Measurements from ENCODE around the gene ASB2. TPM values are rescaled to one million over a fixed set of nuclear protein-coding genes. Genes with fewer than 3 reads are reported as not detected.

The ASB2 gene
- total and polyA plus RNA-seq, 2 of the 8 experiments (the other 6 are each of a cell fraction or from before 2014, with no cell fraction given), result 1.0 to 2.1 TPM

DNA sequence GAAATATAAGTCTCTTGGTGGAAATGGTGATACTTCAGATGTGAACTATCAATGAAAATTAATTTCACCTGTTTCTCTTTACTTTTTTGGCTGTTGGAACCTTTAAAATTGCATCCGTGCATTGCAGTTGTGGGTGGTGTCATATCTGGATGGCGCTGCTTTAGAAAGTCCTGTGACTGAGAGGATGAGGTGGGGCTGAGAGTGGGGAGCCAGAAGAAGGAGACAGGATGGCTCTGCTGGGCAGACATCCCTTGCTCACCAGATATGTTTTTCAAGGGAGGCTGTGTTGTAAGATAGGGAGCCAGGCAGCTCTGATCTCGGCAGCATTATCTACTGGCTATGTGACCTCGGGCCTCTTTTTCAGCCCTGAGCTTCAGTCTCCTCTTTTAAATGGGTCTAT, 12.7 kb downstream of the ASB2 start (continued):
- TF ChIP-seq, protein P1, sequence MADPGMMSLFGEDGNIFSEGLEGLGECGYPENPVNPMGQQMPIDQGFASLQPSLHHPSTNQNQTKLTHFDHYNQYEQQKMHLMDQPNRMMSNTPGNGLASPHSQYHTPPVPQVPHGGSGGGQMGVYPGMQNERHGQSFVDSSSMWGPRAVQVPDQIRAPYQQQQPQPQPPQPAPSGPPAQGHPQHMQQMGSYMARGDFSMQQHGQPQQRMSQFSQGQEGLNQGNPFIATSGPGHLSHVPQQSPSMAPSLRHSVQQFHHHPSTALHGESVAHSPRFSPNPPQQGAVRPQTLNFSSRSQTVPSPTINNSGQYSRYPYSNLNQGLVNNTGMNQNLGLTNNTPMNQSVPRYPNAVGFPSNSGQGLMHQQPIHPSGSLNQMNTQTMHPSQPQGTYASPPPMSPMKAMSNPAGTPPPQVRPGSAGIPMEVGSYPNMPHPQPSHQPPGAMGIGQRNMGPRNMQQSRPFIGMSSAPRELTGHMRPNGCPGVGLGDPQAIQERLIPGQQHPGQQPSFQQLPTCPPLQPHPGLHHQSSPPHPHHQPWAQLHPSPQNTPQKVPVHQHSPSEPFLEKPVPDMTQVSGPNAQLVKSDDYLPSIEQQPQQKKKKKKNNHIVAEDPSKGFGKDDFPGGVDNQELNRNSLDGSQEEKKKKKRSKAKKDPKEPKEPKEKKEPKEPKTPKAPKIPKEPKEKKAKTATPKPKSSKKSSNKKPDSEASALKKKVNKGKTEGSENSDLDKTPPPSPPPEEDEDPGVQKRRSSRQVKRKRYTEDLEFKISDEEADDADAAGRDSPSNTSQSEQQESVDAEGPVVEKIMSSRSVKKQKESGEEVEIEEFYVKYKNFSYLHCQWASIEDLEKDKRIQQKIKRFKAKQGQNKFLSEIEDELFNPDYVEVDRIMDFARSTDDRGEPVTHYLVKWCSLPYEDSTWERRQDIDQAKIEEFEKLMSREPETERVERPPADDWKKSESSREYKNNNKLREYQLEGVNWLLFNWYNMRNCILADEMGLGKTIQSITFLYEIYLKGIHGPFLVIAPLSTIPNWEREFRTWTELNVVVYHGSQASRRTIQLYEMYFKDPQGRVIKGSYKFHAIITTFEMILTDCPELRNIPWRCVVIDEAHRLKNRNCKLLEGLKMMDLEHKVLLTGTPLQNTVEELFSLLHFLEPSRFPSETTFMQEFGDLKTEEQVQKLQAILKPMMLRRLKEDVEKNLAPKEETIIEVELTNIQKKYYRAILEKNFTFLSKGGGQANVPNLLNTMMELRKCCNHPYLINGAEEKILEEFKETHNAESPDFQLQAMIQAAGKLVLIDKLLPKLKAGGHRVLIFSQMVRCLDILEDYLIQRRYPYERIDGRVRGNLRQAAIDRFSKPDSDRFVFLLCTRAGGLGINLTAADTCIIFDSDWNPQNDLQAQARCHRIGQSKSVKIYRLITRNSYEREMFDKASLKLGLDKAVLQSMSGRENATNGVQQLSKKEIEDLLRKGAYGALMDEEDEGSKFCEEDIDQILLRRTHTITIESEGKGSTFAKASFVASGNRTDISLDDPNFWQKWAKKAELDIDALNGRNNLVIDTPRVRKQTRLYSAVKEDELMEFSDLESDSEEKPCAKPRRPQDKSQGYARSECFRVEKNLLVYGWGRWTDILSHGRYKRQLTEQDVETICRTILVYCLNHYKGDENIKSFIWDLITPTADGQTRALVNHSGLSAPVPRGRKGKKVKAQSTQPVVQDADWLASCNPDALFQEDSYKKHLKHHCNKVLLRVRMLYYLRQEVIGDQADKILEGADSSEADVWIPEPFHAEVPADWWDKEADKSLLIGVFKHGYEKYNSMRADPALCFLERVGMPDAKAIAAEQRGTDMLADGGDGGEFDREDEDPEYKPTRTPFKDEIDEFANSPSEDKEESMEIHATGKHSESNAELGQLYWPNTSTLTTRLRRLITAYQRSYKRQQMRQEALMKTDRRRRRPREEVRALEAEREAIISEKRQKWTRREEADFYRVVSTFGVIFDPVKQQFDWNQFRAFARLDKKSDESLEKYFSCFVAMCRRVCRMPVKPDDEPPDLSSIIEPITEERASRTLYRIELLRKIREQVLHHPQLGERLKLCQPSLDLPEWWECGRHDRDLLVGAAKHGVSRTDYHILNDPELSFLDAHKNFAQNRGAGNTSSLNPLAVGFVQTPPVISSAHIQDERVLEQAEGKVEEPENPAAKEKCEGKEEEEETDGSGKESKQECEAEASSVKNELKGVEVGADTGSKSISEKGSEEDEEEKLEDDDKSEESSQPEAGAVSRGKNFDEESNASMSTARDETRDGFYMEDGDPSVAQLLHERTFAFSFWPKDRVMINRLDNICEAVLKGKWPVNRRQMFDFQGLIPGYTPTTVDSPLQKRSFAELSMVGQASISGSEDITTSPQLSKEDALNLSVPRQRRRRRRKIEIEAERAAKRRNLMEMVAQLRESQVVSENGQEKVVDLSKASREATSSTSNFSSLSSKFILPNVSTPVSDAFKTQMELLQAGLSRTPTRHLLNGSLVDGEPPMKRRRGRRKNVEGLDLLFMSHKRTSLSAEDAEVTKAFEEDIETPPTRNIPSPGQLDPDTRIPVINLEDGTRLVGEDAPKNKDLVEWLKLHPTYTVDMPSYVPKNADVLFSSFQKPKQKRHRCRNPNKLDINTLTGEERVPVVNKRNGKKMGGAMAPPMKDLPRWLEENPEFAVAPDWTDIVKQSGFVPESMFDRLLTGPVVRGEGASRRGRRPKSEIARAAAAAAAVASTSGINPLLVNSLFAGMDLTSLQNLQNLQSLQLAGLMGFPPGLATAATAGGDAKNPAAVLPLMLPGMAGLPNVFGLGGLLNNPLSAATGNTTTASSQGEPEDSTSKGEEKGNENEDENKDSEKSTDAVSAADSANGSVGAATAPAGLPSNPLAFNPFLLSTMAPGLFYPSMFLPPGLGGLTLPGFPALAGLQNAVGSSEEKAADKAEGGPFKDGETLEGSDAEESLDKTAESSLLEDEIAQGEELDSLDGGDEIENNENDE (IDR thresholded peaks at IDR 0.05; ENCODE audit: insufficient replicate concordance, low read length), result no peak
- no peak for TF ChIP-seq CREB1 (IDR thresholded peaks at IDR 0.05)
- TF ChIP-seq CBX5 (IDR thresholded peaks at IDR 0.05; ENCODE audit: low read depth, low read length), result no peak
- TF ChIP-seq EZH2 (IDR thresholded peaks at IDR 0.05; ENCODE audit: low read depth, low read length, severe bottlenecking), result no peak
- no peak for TF ChIP-seq RBBP5 (IDR thresholded peaks at IDR 0.05; ENCODE audit: borderline replicate concordance, low read depth, low read length)
- no peak for TF ChIP-seq HDAC6 (IDR thresholded peaks at IDR 0.05; ENCODE audit: low read depth, low read length)
- no peak for TF ChIP-seq MAFK (IDR thresholded peaks at IDR 0.05; ENCODE audit: low read depth, low read length)
- no peak for TF ChIP-seq POU5F1 (IDR thresholded peaks at IDR 0.05; ENCODE audit: low read depth, low read length)
- no peak for TF ChIP-seq JUN (IDR thresholded peaks at IDR 0.05; ENCODE audit: low read depth, low read length)
